H1 (cell line): Measurements from ENCODE around the gene ELFN1. TPM values are rescaled to one million over a fixed set of nuclear protein-coding genes. Genes with fewer than 3 reads are reported as not detected.

Source experiments
- BCL11A ChIP-seq, 2 experiments: IDR thresholded peaks; one replicate each; pipeline ENCODE4 v1.6.1; 2011; ENCODE audit warnings: low read depth in 2 of 2, low read length in 2 of 2, mild to moderate bottlenecking in 2 of 2
- CHD7 ChIP-seq: fragments of 300-600 bp; sonication (generic); IDR thresholded peaks from 2 replicates; pipeline ENCODE4 v1.7.1; 2012; ENCODE audit warnings: low read length, moderate library complexity, mild to moderate bottlenecking, inconsistent platforms; ENCODE audit not compliant: insufficient replicate concordance
- MAFK ChIP-seq: IDR thresholded peaks from 2 replicates; pipeline ENCODE4 v1.6.1; 2012; ENCODE audit warnings: low read depth, mild to moderate bottlenecking, improper control_type of control experiment, low read length
- POLR2AphosphoS5 ChIP-seq: IDR thresholded peaks from 2 replicates; pipeline ENCODE4 v1.6.1; 2011; ENCODE audit warnings: low read depth, low read length
- RAD21 ChIP-seq, 2 experiments: IDR thresholded peaks in 1 of 2; conservative IDR thresholded peaks in 1 of 2; 2 replicates each; pipeline ENCODE4 v1.6.1; 2011; ENCODE audit warnings: low read depth in 2 of 2, low read length in 2 of 2, improper control_type of control experiment in 1 of 2, inconsistent platforms in 1 of 2, mild to moderate bottlenecking in 1 of 2, moderate library complexity in 1 of 2
- SAP30 ChIP-seq: fragments of 300-600 bp; sonication (generic); IDR thresholded peaks from 2 replicates; pipeline ENCODE4 v1.7.1; 2012; ENCODE audit warnings: low read length, moderate library complexity, mild to moderate bottlenecking, inconsistent platforms; ENCODE audit not compliant: insufficient read depth, insufficient replicate concordance
- SIRT6 ChIP-seq: IDR thresholded peaks from one replicate; pipeline ENCODE4 v1.7.1; 2012; ENCODE audit warnings: low read length, inconsistent platforms
- TAF7 ChIP-seq: optimal IDR thresholded peaks from 2 replicates; pipeline ENCODE3; 2011; ENCODE audit warnings: low read depth, mild to moderate bottlenecking, inconsistent platforms, low read length, moderate library complexity, borderline replicate concordance
- TBP ChIP-seq: IDR thresholded peaks from 2 replicates; pipeline ENCODE4 v1.6.1; 2011; ENCODE audit warnings: low read depth, low read length, improper control_type of control experiment
- polyA plus RNA-seq, 7 experiments: library from polyadenylated mRNA; depleted of rRNA in 3 of 7; stranded (reverse) in 5 of 7; unstranded in 2 of 7; fragments of >200 nt in 5 of 7; fragments of 200-250 nt in 2 of 7; gene quantifications; 1 replicate in 5 of 7; 2 replicates in 1 of 7; 4 replicates in 1 of 7; pipeline versions ENCODE4 v1.2.1 to v1.2.3, GENCODE V29; 2011 to 2013; ENCODE audit warnings: missing spikeins in 2 of 7, mixed read lengths in 2 of 7
- total RNA-seq: library from RNA; stranded (reverse); fragmentation: NEBNext Ultra II Directional; extraction: Animal tissue kit (Norgen Biotek cat#: 25700); gene quantifications from 2 replicates; pipeline ENCODE4 v1.2.1, GENCODE V29; 2021

Gene ELFN1
- total and polyA plus RNA-seq, 2 of the 8 experiments (the other 6 are each of a cell fraction or from before 2014, with no cell fraction given) = 2.0 to 4.5 TPM

GRCh38 chr7:1630700-1631336 lies 39.3 kb upstream of the ELFN1 start (continued):
- no peak for TF ChIP-seq CHD7
- no peak for TF ChIP-seq POLR2AphosphoS5
- no peak for TF ChIP-seq BCL11A (IDR thresholded peaks at IDR 0.05; ENCODE audit: low read depth in 2 of 2, low read length in 2 of 2)
- TF ChIP-seq TBP = no peak
- no peak for TF ChIP-seq TAF7
- no peak for TF ChIP-seq SIRT6
- no peak for TF ChIP-seq SAP30
- no peak for TF ChIP-seq MAFK
- TF ChIP-seq RAD21 (IDR thresholded peaks at IDR 0.05 in 1 of 2, conservative IDR thresholded peaks at IDR 0.05 in 1 of 2; ENCODE audit: low read depth in 2 of 2, low read length in 2 of 2) = no peak
- TF ChIP-seq, all 59 proteins: peak for 0
